ELR (cell line): Measurements from ENCODE around the gene SNRPD3.
A peak's percentile ranks its signal among the peaks of the same experiment; 100 is the strongest.

Experiments used
- DNase-seq: peaks from one replicate; pipeline ENCODE4 v3.0.0-alpha.2; 2015; ENCODE audit warnings: low read depth

SNRPD3 gene

GRCh38 chr22:24567668-24568067, 11.9 kb downstream of the SNRPD3 start:
- no peak for DNase-seq

GRCh38 chr22:24571266-24571665, 15.5 kb downstream of the SNRPD3 start:
- no peak for DNase-seq

- no peak for DNase-seq
These were observed 21.0 kb downstream of the SNRPD3 start for GRCh38 chr22:24576778-24577177.

GRCh38 chr22:24578355-24579257, 22.8 kb downstream of the SNRPD3 start:
- no peak for DNase-seq

GRCh38 chr22:24579258-24579601, 23.4 kb downstream of the SNRPD3 start:
- DNase-seq, result no peak

GRCh38 chr22:24580276-24580675, 24.5 kb downstream of the SNRPD3 start:
- DNase-seq, result peak; percentile 82

GRCh38 chr22:24582056-24582814, 26.4 kb downstream of the SNRPD3 start:
- DNase-seq, result no peak

- no peak for DNase-seq
These were observed 27.7 kb downstream of the SNRPD3 start for GRCh38 chr22:24583221-24584165.

GRCh38 chr22:24584166-24584790, 28.5 kb downstream of the SNRPD3 start:
- no peak for DNase-seq

- DNase-seq, result no peak
These were observed 29.1 kb downstream of the SNRPD3 start for GRCh38 chr22:24584871-24585411.

GRCh38 chr22:24585461-24585860, 29.7 kb downstream of the SNRPD3 start:
- DNase-seq, result no peak

- no peak for DNase-seq
These were observed 30.2 kb downstream of the SNRPD3 start for GRCh38 chr22:24585927-24586546.

- no peak for DNase-seq
These were observed 31.5 kb downstream of the SNRPD3 start for GRCh38 chr22:24587251-24587650.

GRCh38 chr22:24587948-24588347, 32.1 kb downstream of the SNRPD3 start:
- no peak for DNase-seq

GRCh38 chr22:24588381-24588756, 32.6 kb downstream of the SNRPD3 start:
- no peak for DNase-seq

GRCh38 chr22:24588757-24589481, 33.1 kb downstream of the SNRPD3 start:
- DNase-seq, result no peak

GRCh38 chr22:24589518-24590030, 33.8 kb downstream of the SNRPD3 start:
- DNase-seq, result no peak

- DNase-seq, result no peak
These were observed 34.9 kb downstream of the SNRPD3 start for GRCh38 chr22:24590596-24591173.

- no peak for DNase-seq
These were observed 35.6 kb downstream of the SNRPD3 start for GRCh38 chr22:24591286-24591830.
